Vagina (tissue), 2 donors: ENCODE data around the gene PTPRD. TPM values are rescaled to one million over a fixed set of nuclear protein-coding genes. Genes with fewer than 3 reads are reported as not detected.

Source experiments
- DNase-seq, 2 donors: peaks; one replicate each; pipeline ENCODE4 v3.0.0-alpha.2; 2017; ENCODE audit errors: extremely low spot score in 2 of 2
- H3K27ac ChIP-seq: fragments of 200-600 bp; sonication (generic); one replicate; pipeline ENCODE4 v1.5.1; 2019
- H3K27me3 ChIP-seq: fragments of 200-600 bp; sonication (generic); one replicate; pipeline ENCODE4 v1.5.1; 2019
- H3K36me3 ChIP-seq, 2 donors: fragments of 200-600 bp; sonication (generic); one replicate each; pipeline ENCODE4 v1.5.1; 2017 to 2019
- H3K4me1 ChIP-seq: fragments of 200-600 bp; sonication (generic); one replicate; pipeline ENCODE4 v1.5.1; 2019
- H3K4me3 ChIP-seq, 2 donors: fragments of 200-600 bp; sonication (generic); 1 replicate in 1 of 2; 2 replicates in 1 of 2; pipeline ENCODE4 v1.5.1; 2016 to 2019
- H3K9me3 ChIP-seq: fragments of 200-600 bp; sonication (generic); one replicate; pipeline ENCODE4 v1.5.1; 2019
- POLR2A ChIP-seq, 2 donors: fragments of 450-650 bp; IDR thresholded peaks; one replicate each; pipeline ENCODE4 v1.6.1; 2017; ENCODE audit warnings: antibody characterized with exemption in 2 of 2, mild to moderate bottlenecking in 2 of 2, moderate library complexity in 2 of 2
- POLR2AphosphoS5 ChIP-seq, 2 donors: sonication (generic); formaldehyde crosslinking; IDR thresholded peaks; one replicate each; pipeline ENCODE4 v1.9.0; 2017; ENCODE audit warnings: antibody characterized with exemption in 2 of 2, mild to moderate bottlenecking in 2 of 2, low read depth in 1 of 2; ENCODE audit not compliant: insufficient read depth in 1 of 2
- intact Hi-C: fragments of 100-400 bp; cut with DNase I; formaldehyde crosslinking; loops from one replicate; pipeline ENCODE4 v1.15.1; 2023
- total RNA-seq: library from RNA; depleted of rRNA; stranded (reverse); fragments of >200 nt; gene quantifications from one replicate; pipeline ENCODE4 v1.2.3, GENCODE V29; 2016
- TF ChIP-seq, protein P1 (sequence below), 3 experiments: fragments of 450-650 bp in 2 of 3; fragments of 200-600 bp in 1 of 3; sonication (generic) in 1 of 3; IDR thresholded peaks; one replicate each; pipeline ENCODE4 v1.5.1; 2017 to 2019; ENCODE audit warnings: antibody characterized with exemption in 3 of 3, mild to moderate bottlenecking in 2 of 3, moderate library complexity in 2 of 3

Gene PTPRD
- total RNA-seq, 1 donor from 2014 or later, result 10.3 TPM

GRCh38 chr9:9783211-9783610 is 829.6 kb downstream of the PTPRD start:
- Histone ChIP-seq H3K27me3 (no peaks in the 10 kb centered on the region), H3K27ac (no peak overlapping the region), H3K4me1 (no peaks in the 10 kb centered on the region), H3K36me3 (no peaks in the 10 kb centered on the region), H3K9me3 (no peaks in the 10 kb centered on the region), H3K4me3 (no peak overlapping the region)
- intact Hi-C loops, result no loop called here
- no peak for DNase-seq
- no peak for TF ChIP-seq POLR2AphosphoS5 (IDR thresholded peaks at IDR 0.05; ENCODE audit: insufficient read depth in 1 of 2, low read depth in 1 of 2)
- TF ChIP-seq, protein P1, sequence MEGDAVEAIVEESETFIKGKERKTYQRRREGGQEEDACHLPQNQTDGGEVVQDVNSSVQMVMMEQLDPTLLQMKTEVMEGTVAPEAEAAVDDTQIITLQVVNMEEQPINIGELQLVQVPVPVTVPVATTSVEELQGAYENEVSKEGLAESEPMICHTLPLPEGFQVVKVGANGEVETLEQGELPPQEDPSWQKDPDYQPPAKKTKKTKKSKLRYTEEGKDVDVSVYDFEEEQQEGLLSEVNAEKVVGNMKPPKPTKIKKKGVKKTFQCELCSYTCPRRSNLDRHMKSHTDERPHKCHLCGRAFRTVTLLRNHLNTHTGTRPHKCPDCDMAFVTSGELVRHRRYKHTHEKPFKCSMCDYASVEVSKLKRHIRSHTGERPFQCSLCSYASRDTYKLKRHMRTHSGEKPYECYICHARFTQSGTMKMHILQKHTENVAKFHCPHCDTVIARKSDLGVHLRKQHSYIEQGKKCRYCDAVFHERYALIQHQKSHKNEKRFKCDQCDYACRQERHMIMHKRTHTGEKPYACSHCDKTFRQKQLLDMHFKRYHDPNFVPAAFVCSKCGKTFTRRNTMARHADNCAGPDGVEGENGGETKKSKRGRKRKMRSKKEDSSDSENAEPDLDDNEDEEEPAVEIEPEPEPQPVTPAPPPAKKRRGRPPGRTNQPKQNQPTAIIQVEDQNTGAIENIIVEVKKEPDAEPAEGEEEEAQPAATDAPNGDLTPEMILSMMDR (IDR thresholded peaks at IDR 0.05), result no peak

GRCh38 chr9:9778293-9778692 is 834.5 kb downstream of the PTPRD start:
- H3K4me1 ChIP-seq, result no peaks in the 10 kb centered on the region
- H3K27me3 ChIP-seq, result no peaks in the 10 kb centered on the region
- no peaks in the 10 kb centered on the region for H3K9me3 ChIP-seq
- no peak overlapping the region for H3K4me3 ChIP-seq
- TF ChIP-seq POLR2AphosphoS5 (IDR thresholded peaks at IDR 0.05; ENCODE audit: insufficient read depth in 1 of 2, low read depth in 1 of 2), result no peak
- no peak for TF ChIP-seq POLR2A (IDR thresholded peaks at IDR 0.05)
- TF ChIP-seq, protein P1 (IDR thresholded peaks at IDR 0.05), result no peak
- DNase-seq, result no peak
- intact Hi-C loops, result no loop called here
- H3K36me3 ChIP-seq, result no peaks in the 10 kb centered on the region
- no peak overlapping the region for H3K27ac ChIP-seq

DNA sequence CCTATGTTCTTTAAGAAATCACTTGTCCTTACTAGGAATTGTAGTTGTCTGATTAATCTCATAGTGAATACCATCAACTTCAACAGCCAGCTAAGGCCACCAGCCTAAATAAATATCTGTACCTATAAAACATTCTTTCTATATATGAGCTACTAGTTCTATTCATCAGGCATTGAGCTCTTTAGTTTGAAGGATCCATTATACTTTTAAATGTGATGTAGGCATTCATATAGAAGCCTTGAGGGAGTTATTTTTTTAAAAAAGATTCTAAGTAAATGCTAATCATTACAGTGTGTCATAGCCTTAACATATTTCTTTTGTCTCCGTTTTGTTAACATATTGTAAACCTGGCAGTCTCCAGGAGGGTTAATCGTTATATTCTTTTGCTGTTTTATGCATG is 838.3 kb downstream of the PTPRD start:
- H3K4me1 ChIP-seq, result no peaks in the 10 kb centered on the region
- H3K9me3 ChIP-seq, result no peaks in the 10 kb centered on the region
- H3K27ac ChIP-seq, result no peak overlapping the region
- no peaks in the 10 kb centered on the region for H3K36me3 ChIP-seq
- intact Hi-C loops, result no loop called here
- no peak overlapping the region for H3K4me3 ChIP-seq
- DNase-seq, result no peak
- H3K27me3 ChIP-seq, result no peaks in the 10 kb centered on the region
- no peak for TF ChIP-seq POLR2A (IDR thresholded peaks at IDR 0.05)
- TF ChIP-seq POLR2AphosphoS5 (IDR thresholded peaks at IDR 0.05; ENCODE audit: insufficient read depth in 1 of 2, low read depth in 1 of 2), result no peak
- TF ChIP-seq, protein P1 (IDR thresholded peaks at IDR 0.05), result no peak

- DNase-seq, result no peak
- Histone ChIP-seq H3K36me3 (no peaks in the 10 kb centered on the region), H3K4me3 (no peak overlapping the region), H3K27ac (no peak overlapping the region), H3K9me3 (no peaks in the 10 kb centered on the region), H3K27me3 (no peaks in the 10 kb centered on the region), H3K4me1 (no peaks in the 10 kb centered on the region)
- TF ChIP-seq POLR2AphosphoS5 (IDR thresholded peaks at IDR 0.05; ENCODE audit: insufficient read depth in 1 of 2, low read depth in 1 of 2) (no peak), POLR2A (IDR thresholded peaks at IDR 0.05) (no peak)
- TF ChIP-seq, protein P1 (IDR thresholded peaks at IDR 0.05), result no peak
- intact Hi-C loops, result no loop called here
Observed at GRCh38 chr9:9771314-9771713, 841.5 kb downstream of the PTPRD start.

GRCh38 chr9:9764821-9765220 is 848.0 kb downstream of the PTPRD start:
- H3K4me1 ChIP-seq, result no peaks in the 10 kb centered on the region
- H3K4me3 ChIP-seq, result no peak overlapping the region
- no peaks in the 10 kb centered on the region for H3K36me3 ChIP-seq
- TF ChIP-seq POLR2AphosphoS5 (IDR thresholded peaks at IDR 0.05; ENCODE audit: insufficient read depth in 1 of 2, low read depth in 1 of 2), result no peak
- TF ChIP-seq POLR2A (IDR thresholded peaks at IDR 0.05), result no peak
- TF ChIP-seq, protein P1 (IDR thresholded peaks at IDR 0.05), result no peak
- intact Hi-C loops, result no loop called here
- no peaks in the 10 kb centered on the region for H3K9me3 ChIP-seq
- no peaks in the 10 kb centered on the region for H3K27me3 ChIP-seq
- DNase-seq, result no peak
- no peak overlapping the region for H3K27ac ChIP-seq
